ENCODE data around the gene MDC1.
"Not testable (repeated sequence)": the region's sequence is repeated elsewhere in the genome, so short reads cannot be mapped to it uniquely, and the experiment has no call there.

MDC1 gene

DNA sequence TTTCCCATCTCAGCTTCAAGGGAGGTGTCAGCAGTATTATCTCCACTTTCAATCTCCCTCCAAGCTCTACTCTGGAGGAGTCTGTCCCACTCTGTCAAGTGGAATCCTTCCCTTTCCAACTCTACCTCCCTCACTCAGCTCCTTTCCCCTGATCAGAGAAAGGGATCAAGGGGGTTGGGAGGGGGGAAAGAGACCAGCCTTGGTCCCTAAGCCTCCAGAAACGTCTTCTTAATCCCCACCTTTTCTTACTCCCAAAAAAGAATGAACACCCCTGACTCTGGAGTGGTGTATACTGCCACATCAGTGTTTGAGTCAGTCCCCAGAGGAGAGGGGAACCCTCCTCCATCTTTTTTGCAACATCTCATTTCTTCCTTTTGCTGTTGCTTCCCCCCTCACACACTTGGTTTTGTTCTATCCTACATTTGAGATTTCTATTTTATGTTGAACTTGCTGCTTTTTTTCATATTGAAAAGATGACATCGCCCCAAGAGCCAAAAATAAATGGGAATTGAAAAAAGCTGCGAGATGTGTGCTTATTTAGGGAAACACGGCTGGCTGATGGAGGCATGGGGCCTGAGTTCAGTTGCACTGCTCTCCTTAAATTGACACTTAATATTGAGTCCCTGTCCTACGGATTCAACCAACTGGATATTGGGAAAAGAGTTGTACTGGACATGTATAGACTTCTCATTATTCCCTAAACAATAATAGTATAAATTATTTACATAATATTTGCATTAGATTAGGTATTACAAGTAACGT, 8.0 kb upstream of the MDC1 start:
- FAIRE-seq (no peak), DNase-seq (ENCODE audit: low spot score) (no peak)

DNA sequence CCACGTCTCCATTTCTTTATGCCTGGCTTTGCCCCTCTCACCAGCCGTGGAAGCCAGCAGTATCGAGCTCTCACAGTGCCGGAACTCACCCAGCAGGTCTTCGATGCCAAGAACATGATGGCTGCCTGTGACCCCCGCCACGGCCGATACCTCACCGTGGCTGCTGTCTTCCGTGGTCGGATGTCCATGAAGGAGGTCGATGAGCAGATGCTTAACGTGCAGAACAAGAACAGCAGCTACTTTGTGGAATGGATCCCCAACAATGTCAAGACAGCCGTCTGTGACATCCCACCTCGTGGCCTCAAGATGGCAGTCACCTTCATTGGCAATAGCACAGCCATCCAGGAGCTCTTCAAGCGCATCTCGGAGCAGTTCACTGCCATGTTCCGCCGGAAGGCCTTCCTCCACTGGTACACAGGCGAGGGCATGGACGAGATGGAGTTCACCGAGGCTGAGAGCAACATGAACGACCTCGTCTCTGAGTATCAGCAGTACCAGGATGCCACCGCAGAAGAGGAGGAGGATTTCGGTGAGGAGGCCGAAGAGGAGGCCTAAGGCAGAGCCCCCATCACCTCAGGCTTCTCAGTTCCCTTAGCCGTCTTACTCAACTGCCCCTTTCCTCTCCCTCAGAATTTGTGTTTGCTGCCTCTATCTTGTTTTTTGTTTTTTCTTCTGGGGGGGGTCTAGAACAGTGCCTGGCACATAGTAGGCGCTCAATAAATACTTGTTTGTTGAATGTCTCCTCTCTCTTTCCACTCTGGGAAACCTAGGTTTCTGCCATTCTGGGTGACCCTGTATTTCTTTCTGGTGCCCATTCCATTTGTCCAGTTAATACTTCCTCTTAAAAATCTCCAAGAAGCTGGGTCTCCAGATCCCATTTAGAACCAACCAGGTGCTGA, 7.0 kb upstream of the MDC1 start:
- FAIRE-seq; DNase-seq (ENCODE audit: low spot score): not testable (repeated sequence)

DNA sequence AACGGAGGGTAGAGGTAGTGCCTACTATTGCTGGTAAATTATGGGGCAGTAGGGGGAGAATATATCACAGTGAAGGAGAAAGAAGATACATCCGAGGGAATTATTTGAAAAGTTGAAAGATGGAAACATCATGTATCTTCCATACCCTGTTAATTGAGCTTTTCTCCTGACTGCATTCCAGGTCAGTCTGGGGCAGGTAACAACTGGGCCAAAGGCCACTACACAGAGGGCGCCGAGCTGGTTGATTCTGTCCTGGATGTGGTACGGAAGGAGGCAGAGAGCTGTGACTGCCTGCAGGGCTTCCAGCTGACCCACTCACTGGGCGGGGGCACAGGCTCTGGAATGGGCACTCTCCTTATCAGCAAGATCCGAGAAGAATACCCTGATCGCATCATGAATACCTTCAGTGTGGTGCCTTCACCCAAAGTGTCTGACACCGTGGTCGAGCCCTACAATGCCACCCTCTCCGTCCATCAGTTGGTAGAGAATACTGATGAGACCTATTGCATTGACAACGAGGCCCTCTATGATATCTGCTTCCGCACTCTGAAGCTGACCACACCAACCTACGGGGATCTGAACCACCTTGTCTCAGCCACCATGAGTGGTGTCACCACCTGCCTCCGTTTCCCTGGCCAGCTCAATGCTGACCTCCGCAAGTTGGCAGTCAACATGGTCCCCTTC, 6.2 kb upstream of the MDC1 start:
- not testable (repeated sequence) for DNase-seq (ENCODE audit: low spot score); FAIRE-seq

DNA sequence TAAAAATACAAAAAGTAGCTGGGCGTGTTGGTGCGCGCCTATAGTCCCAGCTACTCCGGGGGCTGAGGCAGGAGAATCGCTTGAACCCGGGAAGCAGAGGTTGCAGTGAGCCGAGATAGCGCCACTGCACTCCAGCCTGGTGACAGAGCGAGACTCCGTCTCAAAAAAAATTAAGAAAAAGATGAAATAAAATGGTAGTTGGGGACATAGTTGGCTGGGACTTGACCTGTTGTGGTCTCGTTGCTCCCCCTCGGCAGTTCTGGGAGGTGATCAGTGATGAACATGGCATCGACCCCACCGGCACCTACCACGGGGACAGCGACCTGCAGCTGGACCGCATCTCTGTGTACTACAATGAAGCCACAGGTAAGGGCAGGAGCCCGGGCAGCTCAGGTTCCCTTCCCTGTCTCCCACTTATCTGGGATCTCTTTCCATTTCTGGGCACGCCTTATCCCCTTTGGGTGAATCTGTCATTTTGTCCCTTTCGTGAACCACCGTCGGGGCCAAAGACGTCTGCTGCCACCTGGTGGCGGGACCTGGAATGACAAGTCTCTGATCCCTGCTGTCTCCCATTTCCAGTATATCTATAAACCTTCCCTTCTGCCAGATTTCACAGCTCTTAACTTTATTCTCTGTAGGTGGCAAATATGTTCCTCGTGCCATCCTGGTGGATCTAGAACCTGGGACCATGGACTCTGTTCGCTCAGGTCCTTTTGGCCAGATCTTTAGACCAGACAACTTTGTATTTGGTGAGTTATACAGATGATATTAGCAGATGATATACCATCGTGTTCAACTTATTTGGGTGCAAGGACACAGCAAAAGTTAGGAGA, 5.4 kb upstream of the MDC1 start:
- DNase-seq (ENCODE audit: low spot score) (peak; percentile 67), FAIRE-seq (no peak)

DNA sequence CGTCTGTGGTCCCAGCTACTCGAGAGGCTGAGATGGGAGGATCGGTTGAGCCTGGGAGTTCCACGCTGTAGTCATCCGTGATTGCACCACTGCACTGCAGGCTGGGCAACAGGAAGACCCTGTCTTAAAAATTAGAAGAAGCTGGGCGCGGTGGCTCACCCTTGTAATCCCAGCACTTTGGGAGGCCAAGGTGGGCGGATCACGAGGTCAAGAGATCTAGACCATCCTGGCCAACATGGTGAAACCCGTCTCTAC, 4.9 kb upstream of the MDC1 start:
- not testable (repeated sequence) for DNase-seq (ENCODE audit: low spot score); FAIRE-seq

DNA sequence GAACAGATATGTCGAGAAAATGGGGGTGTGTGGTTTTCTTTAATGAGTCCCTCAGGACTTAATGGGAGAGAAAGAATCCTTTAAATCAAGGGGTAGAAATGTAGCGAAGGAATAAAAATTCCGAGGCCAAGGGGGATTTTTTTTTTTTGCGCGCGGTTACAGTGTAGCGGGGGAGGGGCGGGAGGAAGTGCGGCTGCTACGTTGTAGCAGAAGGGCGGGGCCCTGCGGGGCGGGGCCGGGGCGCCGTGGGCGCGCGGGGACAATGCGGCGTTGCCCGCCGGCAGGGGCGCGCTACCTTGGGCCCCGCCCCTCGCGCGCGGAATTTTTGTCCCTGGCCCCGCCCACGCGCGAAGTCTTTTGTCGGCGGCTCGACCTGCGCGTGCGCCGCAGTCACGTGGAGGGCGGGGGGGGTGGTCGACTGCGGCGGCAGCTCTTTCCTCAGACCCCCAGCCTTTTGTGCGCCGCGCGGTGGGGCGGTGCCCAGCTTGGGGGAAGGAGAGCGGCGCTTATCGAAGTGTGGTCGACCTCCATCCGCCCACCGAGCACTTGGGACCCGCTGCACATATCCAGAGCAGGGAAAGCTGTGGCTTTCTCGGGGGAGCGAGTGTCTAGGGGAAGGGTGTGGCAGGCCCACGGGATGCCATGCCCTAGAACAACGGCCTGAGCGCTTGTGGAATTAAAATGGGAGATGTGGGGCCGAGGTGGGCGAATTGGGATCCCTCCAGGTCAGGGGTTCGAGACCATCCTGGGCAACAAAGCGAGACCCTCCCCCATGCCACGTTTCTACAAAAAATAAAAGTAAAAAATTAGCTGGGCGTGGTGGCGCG, 4.3 kb upstream of the MDC1 start:
- peak; percentile 70 for DNase-seq (ENCODE audit: low spot score)
- no peak for FAIRE-seq

DNA sequence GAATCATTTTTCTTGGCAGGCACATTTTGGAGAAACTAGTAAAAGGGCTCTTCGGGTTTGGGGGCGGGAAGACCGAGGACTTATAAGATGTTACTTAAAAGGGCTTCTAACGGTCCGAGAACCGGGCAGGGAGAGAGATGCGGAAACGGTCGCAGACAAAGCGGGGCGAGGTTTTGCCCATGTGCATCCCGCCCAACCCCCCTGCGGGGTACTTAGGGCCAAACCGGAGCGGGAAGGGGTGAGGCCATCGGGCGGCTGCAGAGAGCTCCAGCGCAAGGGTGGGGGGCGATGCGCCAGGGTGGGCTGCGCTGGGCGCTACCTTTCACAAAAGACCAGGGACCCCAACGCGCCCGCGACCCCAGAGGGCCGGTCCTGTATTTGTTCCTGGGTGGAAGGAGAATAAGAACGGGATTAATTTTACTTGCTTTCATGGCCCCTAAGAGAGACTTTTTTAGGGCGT, 3.7 kb upstream of the MDC1 start:
- DNase-seq (ENCODE audit: low spot score) (peak; percentile 43), FAIRE-seq (no peak)

DNA sequence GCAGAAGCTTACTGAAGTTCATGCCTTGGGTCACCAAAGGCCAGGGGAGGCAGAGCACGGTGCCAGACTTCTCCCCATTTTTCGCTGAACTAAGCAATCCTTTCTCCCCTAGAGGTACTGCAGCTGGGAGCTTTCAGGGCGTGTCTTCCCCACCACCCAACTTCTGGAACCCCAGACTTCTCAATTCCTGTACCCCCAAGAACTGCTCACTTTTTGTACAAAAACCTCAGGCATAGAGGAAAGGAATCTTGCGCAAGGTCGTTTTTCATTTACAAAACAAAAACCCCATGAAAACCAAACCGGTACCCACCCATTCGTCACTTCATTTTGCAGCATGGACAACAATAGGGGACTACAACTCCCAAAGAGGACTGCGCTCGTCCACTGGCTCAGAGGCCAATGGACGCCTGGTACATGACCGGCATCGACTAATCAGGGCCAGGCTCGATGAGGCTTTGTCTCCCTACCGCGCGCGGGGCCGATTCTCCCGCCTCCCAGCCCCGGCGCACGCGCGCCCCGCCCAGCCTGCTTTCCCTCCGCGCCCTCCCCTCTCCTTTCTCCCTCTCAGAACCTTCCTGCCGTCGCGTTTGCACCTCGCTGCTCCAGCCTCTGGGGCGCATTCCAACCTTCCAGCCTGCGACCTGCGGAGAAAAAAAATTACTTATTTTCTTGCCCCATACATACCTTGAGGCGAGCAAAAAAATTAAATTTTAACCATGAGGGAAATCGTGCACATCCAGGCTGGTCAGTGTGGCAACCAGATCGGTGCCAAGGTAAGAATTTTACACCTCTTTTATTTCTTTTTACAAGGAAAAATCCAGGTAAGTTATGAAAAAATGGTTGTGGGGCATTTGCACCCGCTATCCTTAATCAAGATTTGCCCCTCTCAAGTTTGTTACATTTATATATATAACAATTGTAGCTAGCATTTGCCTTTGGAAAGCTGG, 3.0 kb upstream of the MDC1 start, which contains the start of gene TUBB:
TSS of gene TUBB (plus strand) at position 562 of the 947 bp plus-strand sequence. CDS start at position 717, 155 bp downstream.
- FAIRE-seq (peak; percentile 51), DNase-seq (ENCODE audit: low spot score) (peak; percentile 93)

DNA sequence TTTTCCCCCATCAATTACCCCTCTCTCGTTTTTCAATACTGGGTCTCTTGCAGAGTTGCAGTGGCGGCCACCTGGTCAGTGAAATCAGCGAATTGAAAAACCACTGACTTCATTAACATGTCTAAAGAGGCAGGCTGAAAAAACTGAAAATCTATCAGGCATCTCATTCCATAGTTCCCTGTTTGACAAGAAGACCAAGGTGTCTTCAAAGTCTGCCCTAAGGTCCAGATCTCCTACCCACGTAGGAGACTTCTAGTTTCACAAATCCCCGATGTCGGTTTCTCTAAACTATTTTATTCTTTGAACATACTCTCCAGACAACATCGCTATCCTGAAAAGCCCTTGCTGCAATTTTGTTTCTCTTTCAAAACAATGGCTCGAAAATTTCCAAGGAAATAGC, 2.3 kb upstream of the MDC1 start:
- no peak for FAIRE-seq
- no peak for DNase-seq (ENCODE audit: low spot score)

DNA sequence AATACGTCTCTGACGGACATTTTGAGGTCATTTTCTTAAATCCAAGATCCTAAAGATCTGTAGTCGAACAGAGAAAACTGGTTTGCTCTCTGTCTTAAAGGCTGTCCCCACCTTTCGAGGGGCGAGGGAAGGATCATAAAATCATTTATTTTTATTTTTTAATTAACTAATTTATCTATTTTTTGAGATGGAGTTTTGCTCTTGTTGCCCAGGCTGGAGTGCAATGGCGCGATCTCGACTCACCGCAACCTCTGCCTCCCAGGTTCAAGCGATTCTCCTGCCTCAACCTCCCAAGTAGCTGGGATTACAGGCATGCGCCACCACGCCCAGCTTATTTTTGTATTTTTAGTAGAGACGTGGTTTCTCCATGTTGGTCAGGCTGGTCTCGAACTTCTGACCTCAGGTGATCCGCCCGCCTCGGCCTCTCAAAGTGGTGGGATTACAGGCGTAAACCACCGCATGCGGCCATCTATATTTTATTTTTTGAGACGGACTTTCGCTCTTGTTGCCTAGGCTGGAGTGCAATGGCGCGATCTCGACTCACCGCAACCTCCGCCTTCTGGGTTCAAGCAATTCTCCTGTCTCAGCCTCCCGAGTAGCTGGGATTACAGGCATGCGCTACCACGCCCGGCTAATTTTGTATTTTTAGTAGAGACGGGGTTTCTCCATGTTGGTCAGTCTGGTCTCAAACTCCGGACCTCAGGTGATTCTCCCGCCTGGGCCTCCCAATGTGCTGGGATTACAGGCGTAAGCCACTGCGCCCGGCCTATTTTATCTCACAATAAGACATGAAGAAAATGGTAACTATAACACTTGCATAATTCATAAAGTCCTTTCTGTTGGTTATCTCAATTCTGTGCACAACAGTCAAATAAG, 1.0 kb upstream of the MDC1 start:
- not testable (repeated sequence) for DNase-seq (ENCODE audit: low spot score); FAIRE-seq

DNA sequence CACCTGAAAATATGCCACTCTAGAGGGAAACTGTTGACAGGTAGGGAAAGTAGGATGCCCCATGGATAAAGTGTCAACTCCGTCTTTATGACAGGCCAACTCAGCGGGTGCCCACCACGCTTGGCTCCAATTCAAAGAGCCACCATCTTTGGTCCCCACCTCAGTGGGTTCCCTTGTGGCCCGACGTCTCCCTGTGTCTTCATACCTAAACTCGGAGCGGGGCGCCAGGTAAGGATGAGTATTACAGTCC, 277 bp downstream of the MDC1 start:
- FAIRE-seq (no peak), DNase-seq (ENCODE audit: low spot score) (no peak)

DNA sequence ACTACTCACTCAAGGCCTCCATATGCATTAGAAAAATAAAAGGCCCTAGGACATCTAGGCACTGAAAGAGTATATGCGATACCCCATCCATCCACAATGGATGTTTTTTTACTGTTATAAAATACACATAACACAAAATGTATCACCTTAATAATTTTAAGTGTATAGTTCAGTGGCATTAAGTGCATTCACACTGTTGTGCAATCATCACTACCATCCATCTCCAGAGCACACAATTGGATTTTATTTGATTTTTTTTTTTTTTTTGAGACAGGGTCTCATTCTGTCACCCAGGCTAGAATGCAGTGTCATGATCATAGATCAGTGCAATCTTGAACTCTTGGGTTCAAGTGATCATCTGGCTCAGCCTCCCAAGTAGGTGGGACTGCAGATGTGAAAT, 2.8 kb downstream of the MDC1 start:
- no peak for DNase-seq (ENCODE audit: low spot score)
- FAIRE-seq, result no peak

DNA sequence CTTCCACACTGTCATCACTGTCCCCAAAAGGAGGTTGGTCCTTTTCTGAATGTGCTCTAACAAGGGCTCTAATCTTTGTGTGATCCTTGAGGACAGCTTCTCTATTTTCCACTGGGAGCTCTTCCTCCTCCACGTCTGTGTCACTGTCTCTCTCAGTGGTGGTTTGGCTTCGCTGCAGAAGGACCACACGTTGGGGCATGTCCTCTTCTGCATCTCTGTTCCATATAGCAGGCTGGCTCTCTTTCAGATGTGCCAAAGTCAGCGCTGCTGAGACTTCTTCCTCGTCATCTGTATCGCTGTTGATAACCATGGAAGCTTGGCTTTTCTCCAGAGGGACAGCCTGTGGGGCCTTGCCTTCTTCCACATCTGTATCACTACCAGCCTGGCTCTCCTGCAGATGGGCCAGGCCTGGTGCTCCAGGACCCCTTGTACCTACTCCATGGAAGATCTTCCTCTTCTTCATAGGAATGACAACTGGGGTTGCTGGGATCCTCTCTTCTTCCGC, 4.6 kb downstream of the MDC1 start:
- no peak for DNase-seq (ENCODE audit: low spot score)
- FAIRE-seq, result no peak

DNA sequence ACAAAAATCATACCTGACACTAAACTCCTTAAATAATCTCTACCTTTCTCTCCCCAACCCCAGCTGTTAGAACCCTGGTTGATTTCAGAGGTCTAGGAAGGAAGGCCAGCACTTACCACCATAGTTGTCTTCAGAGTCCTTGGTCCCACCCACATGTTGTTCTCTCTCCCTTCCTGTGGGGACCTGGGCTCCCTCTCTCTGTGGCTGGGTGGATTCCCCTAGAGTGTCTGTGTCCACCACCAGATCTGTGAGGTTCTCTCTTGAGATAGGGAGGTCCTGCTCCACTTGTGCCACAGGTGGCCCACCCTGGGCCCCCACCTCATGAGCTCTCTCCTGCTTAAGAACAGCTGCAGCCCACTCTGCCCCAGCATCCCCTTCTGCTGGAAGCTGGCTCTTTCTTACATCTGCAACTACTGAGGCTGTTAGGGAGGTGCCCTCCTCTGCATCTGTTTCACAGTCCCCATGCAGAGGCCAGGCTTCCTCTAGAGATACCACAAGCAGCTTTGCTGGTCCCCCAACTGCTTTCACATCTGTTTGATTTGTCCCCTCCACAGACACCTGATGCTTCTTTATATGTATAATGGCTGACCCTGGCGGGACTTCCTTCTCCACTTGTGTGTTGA, 5.2 kb downstream of the MDC1 start:
- DNase-seq (ENCODE audit: low spot score), result no peak
- no peak for FAIRE-seq

DNA sequence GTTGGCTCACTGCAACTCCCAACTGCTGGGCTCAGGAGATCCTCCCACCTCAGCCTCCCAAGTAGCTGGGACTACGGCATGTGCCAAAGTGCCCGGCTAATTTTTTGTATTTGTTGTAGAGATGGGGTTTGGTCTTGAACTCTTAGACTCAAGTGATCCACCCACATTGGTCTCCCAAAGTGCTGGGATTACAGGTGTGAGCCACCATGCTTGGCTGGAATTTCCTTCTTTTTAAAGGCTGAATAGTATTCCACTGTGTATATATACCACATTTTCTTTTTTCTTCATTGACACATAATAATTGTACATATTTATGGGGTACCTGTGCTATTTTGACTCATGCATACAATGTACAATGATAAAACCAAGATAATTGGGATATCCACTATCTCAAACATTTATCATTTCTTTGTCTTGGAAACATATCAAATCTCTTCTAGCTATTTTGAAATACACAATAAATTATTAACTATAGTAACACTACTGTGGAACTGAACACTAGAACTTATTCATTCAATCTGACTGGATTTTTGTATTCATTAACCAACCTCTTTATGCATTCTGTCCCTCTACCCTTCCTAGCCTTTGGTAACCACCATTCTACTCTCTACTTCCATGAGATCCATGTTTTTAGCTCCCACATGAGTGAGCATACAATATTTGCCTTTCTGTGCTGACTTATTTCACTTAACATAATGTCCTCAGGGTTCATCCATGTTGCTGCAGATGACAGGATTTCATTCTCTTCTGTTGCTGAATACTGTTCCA, 7.8 kb downstream of the MDC1 start:
- DNase-seq (ENCODE audit: low spot score) (no peak), FAIRE-seq (peak; percentile 79)

DNA sequence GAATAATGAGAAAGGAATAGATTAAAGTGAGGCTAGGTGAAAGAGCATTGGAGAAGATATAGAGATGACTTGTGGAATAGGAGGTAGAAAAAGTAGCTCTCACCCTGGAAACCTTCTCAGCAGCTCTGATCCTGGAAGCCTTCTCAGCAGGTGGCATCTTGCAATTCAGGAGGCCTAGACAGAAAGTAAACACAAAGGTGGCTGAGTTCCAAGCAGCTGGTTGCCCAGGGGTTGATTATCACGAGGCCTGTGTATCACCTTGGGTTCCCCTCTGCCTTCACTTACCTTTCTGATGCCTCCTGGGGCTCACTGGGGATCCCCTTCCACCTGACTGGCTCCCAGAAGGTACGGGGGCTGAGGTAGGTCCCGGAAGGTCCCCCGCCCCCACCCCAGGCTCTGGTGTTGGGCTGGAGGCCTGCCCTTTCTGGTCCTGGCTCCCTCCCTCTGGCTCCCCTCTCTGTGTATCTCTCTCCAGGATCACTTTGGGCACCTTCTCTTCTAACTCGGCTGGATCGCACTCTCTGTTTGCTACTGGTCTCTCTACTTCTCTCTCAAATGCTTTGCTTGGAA, 9.7 kb downstream of the MDC1 start:
- DNase-seq (ENCODE audit: low spot score), result no peak
- FAIRE-seq, result no peak

DNA sequence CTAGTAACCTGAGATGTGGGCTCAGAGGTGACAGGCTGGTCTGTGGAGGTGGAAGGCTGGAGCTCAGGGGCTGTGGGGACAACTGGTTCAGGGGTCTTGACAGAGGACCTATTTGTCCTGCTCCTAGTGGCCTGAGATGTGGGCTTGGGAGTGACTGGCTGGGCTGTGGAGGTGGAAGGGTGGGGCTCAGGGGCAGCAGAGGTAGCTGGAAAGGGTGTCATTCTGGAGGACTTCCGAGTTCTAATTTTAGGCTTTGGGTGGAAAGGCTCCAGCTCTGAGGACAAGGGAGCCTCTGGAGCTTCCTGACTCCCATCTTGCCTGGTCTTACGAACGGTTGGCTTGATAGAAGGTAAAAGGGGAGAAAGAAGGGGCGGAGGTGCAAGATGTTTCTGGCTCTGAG, 11.5 kb downstream of the MDC1 start:
- DNase-seq (ENCODE audit: low spot score), result no peak
- FAIRE-seq, result no peak

All from RCC 7860 (cell line).